ENCODE measurements around the gene DENND1A.

GRCh38 chr9:123500336-123500735 is 429.6 kb downstream of the DENND1A start:
- TF ChIP-seq CTCF (IDR thresholded peaks at IDR 0.05) (no peak), POLR2A (IDR thresholded peaks at IDR 0.05) (no peak)
